Measurements from ENCODE around the gene GSX2. TPM values are rescaled to one million over a fixed set of nuclear protein-coding genes. Genes with fewer than 3 reads are reported as not detected.

Gene GSX2
- total RNA-seq, 1 experiment from 2014 or later = not detected

- ChIA-PET POLR2A (no interaction called here), CTCF (no interaction called here)
- peaks cover 25% of the 10 kb centered on the region; the same call in 1 of the 2 replicates for H3K4me1 ChIP-seq
- H3K9me3 ChIP-seq = no peaks in the 10 kb centered on the region
- no peaks in the 10 kb centered on the region for H3K27me3 Mint-ChIP-seq (ENCODE audit: insufficient read depth, unreplicated experiment)
- H3K27me3 ChIP-seq (replicated peaks; ENCODE audit: control insufficient read depth, insufficient read depth, low read length) = no peaks in the 10 kb centered on the region
- H3K36me3 ChIP-seq (ENCODE audit: control insufficient read depth, insufficient read depth, low read length) = no peaks in the 10 kb centered on the region
- no peak for TF ChIP-seq CTCF (IDR thresholded peaks at IDR 0.05; ENCODE audit: insufficient read depth in 1 of 2, low read depth in 1 of 2, low read length in 1 of 2, severe bottlenecking in 1 of 2, unreplicated experiment in 1 of 2)
- BruUV-seq (replicated peaks) = no TSS peak
- H3K4me3 Mint-ChIP-seq (ENCODE audit: unreplicated experiment) = no peak overlapping the region
- H3K9me3 Mint-ChIP-seq (ENCODE audit: unreplicated experiment) = no peaks in the 10 kb centered on the region
- DNase-seq = no peak
- peaks cover 42% of the 10 kb centered on the region for H3K4me1 Mint-ChIP-seq (ENCODE audit: low read depth, unreplicated experiment)
- no peak overlapping the region for H3K27ac Mint-ChIP-seq (ENCODE audit: unreplicated experiment)
- no peak overlapping the region for H3K4me3 ChIP-seq (ENCODE audit: low read depth, low read length)
- intact Hi-C loops (cut with micrococcal nuclease; ENCODE audit: unreplicated experiment) = no loop called here
- no peaks in the 10 kb centered on the region for H3K36me3 Mint-ChIP-seq (ENCODE audit: insufficient read depth, unreplicated experiment)
These were observed 41.8 kb upstream of the GSX2 start for GRCh38 chr4:54058171-54058570.

- Histone ChIP-seq H3K27me3 (replicated peaks; ENCODE audit: control insufficient read depth, insufficient read depth, low read length) (no peaks in the 10 kb centered on the region), H3K36me3 (ENCODE audit: control insufficient read depth, insufficient read depth, low read length) (no peaks in the 10 kb centered on the region), H3K9me3 (no peaks in the 10 kb centered on the region), H3K4me3 (ENCODE audit: low read depth, low read length) (no peak overlapping the region), H3K4me1 (peaks cover 26% of the 10 kb centered on the region)
- peaks cover 33% of the 10 kb centered on the region for H3K4me1 Mint-ChIP-seq (ENCODE audit: low read depth, unreplicated experiment)
- no peak for DNase-seq
- no TSS peak for BruUV-seq (replicated peaks)
- TF ChIP-seq CTCF (IDR thresholded peaks at IDR 0.05; ENCODE audit: insufficient read depth in 1 of 2, low read depth in 1 of 2, low read length in 1 of 2, severe bottlenecking in 1 of 2, unreplicated experiment in 1 of 2) = no peak
- no peaks in the 10 kb centered on the region for H3K9me3 Mint-ChIP-seq (ENCODE audit: unreplicated experiment)
- intact Hi-C loops (cut with micrococcal nuclease; ENCODE audit: unreplicated experiment) = loop anchor here (5.0 kb wide), 1 partner anchor 153 kb away; no protein-coding TSS in a partner anchor
- H3K27me3 Mint-ChIP-seq (ENCODE audit: insufficient read depth, unreplicated experiment) = no peaks in the 10 kb centered on the region
- H3K27ac Mint-ChIP-seq (ENCODE audit: unreplicated experiment) = no peak overlapping the region
- H3K4me3 Mint-ChIP-seq (ENCODE audit: unreplicated experiment) = no peak overlapping the region
- ChIA-PET CTCF (no interaction called here), POLR2A (no interaction called here)
- H3K36me3 Mint-ChIP-seq (ENCODE audit: insufficient read depth, unreplicated experiment) = no peaks in the 10 kb centered on the region
These were observed 39.8 kb upstream of the GSX2 start for GRCh38 chr4:54060116-54060515.

GRCh38 chr4:54061067-54061466 is 38.9 kb upstream of the GSX2 start:
- peak overlapping the region; percentile 89 for H3K4me3 Mint-ChIP-seq (ENCODE audit: unreplicated experiment)
- H3K4me1 Mint-ChIP-seq (ENCODE audit: low read depth, unreplicated experiment) = peaks cover 42% of the 10 kb centered on the region
- no peaks in the 10 kb centered on the region for H3K27me3 Mint-ChIP-seq (ENCODE audit: insufficient read depth, unreplicated experiment)
- H3K36me3 Mint-ChIP-seq (ENCODE audit: insufficient read depth, unreplicated experiment) = no peaks in the 10 kb centered on the region
- intact Hi-C loops (cut with micrococcal nuclease; ENCODE audit: unreplicated experiment) = loop anchor here (5.0 kb wide), 1 partner anchor 154 kb away; no protein-coding TSS in a partner anchor
- no peak for TF ChIP-seq CTCF (IDR thresholded peaks at IDR 0.05; ENCODE audit: insufficient read depth in 1 of 2, low read depth in 1 of 2, low read length in 1 of 2, severe bottlenecking in 1 of 2, unreplicated experiment in 1 of 2)
- Histone ChIP-seq H3K9me3 (no peaks in the 10 kb centered on the region), H3K27me3 (replicated peaks; ENCODE audit: control insufficient read depth, insufficient read depth, low read length) (no peaks in the 10 kb centered on the region), H3K36me3 (ENCODE audit: control insufficient read depth, insufficient read depth, low read length) (no peaks in the 10 kb centered on the region), H3K4me3 (ENCODE audit: low read depth, low read length) (no peak overlapping the region), H3K4me1 (peaks cover 28% of the 10 kb centered on the region)
- no peak overlapping the region for H3K27ac Mint-ChIP-seq (ENCODE audit: unreplicated experiment)
- DNase-seq = no peak
- BruUV-seq (replicated peaks) = no TSS peak
- no peaks in the 10 kb centered on the region for H3K9me3 Mint-ChIP-seq (ENCODE audit: unreplicated experiment)
- ChIA-PET CTCF (no interaction called here), POLR2A (no interaction called here)

All from Caco-2 (cell line).